Central memory CD4-positive, alpha-beta T cell (primary cell): ENCODE measurements around the gene ADK.
"Not testable (repeated sequence)": the region's sequence is repeated elsewhere in the genome, so short reads cannot be mapped to it uniquely, and the experiment has no call there.

ENCODE experiments used
- DNase-seq: peaks from one replicate; pipeline ENCODE4 v3.0.0; 2022

Gene ADK

DNA sequence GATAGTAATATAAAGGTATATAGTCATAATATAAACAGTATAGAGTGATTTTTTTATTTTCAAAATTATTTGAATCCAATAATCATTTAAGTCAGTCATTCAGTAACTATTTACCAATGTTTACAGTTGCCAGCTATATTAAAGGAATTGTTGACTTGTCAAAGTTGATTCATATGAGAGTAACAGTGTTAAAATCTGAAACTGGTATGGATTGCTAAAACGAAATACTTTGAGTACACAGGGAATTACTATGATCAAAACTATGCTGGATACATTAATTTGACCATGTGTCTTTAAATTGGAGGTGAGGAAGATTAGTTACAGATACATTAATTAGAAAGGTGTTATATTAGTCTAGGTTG lies 282.6 kb downstream of the ADK start:
- DNase-seq: no peak

DNA sequence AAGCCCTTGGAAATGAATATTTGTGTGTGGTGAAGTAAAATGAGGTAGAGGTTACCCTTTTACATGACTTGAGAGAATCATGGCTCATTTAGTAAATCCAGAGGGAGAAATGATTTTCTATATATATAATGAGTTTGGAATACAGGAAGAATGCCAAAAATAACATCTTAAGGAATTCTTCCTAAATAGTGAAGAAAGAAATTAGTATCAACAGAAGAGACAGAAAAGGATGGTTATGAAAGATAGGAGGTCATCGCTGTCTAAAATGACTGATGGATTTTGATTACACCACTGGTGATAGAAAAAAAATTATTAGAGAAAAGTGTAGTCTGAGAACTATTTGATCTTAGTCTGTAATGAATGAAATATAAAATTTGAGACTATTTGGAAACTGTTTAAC lies 283.0 kb downstream of the ADK start:
- DNase-seq: no peak

DNA sequence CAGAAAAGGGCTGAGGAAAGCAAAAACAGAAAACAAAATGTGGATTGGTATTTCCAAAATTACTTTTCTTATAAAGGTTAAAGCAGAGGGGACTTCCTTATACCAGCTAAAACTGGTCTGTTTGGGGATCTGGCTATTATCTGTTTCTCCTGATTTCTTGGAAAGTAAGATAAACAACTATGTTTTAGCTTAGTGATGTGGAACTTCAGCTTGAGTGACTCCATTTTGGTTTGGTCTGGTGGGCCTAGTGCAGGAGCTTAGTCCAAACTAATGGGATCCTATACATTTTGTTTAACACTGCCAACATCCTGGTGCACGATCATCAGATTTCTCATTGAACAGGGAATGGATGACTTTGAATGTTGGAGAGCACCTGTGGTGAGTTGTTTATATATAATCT lies 283.5 kb downstream of the ADK start:
- no peak for DNase-seq

DNA sequence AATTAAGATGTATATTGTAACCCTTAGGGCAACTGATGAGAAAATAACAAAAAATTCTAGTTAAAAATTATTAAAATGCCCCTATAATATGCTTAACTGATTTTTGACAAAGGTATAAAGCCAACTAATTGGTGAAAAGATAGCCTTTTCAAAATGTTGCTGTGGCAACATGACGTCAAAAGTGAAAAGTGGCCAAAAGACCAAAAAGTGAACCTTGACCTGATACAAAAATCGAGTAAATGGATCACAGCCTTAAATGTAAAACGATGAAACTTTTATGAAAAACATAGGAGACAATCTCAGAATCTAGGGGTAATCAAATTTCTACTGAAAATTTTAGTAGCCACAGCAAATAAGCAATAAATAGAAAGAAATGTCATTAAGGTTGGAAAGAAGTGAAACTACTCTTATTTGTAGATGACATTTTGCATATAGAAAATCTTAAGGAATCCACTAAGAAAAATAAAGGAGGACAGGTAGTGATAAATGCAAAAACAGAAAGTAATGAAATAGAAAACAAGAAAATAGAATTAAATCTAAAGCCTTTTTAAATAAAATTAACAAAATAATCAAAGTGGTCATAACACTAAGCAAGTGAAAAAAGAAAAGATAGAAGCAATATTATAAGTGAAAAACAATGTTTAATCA lies 285.6 kb downstream of the ADK start:
- DNase-seq: no peak

DNA sequence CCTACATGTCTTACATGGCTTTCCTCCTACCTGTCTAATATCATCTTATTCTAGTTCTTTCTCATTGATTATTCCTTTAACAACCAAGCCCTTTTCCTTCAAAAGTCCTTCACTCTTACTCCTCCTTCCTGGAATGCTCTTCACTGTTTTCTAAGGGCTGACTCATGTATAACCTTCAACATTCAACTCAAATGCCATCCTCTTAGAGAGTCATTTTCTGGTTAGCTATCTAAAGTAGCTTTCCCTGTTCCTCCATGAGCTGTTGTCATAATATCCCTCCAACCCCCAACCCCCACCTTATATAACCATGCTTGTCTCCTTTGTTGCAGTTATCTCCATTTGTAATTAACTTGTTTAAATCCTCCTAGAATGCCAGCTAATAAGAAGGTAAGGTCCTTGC lies 286.8 kb downstream of the ADK start:
- DNase-seq: no peak

DNA sequence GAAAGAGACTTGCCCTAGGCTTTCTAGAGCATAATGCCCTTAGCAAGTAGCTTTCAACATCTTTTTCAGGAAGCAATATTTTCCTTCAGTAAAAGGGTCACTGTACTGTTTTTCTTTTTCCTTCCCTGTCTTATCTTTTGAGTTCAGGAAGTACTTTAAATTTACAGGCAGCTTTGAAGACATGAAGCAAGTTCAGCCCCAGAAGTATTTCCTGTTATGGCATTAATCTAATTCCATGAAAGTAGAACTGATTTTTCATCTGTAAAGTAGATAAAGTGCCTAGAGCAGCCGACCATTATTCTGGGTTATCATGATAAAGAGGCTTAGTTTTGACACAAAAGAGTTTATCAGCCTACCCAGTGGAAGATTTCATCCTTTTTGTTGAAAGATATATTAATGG lies 288.2 kb downstream of the ADK start:
- DNase-seq: no peak

DNA sequence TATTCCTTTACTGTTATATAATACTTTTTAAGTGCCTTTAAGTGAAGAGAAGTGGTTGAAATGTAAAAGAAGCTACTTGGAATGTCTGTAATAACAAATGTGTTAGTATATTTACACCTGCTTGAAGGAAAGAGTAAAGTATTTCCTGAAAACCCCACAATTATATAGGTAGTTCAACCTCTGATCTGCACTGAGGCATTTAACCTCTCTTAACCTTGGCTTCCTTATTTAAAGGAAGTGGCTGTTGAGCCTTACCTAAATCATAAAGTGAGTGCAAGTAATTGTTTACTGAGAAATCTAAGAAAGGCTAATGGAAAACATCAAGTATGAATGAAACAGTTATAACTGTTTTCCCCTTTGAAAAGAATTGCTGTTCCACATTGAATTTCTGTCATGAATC lies 294.5 kb downstream of the ADK start:
- peak; percentile 3 for DNase-seq

DNA sequence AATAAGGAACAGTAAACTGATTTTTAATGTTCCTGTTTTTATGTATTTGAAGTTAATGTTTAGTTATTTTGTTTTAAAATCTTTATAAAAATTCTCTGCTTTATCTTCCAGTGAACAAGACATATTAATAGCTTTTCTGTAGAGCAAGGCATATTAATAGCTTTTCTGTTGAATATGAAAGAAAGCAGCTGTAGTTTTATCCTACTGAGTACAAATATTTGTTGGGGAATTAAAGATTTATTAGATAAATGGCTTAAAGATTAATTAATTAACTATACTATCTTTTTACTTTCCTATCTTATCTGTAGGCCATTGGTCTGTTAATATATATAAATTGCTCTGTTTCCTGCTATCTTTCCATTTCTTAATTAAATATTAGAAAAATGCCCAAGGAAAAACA lies 299.6 kb downstream of the ADK start:
- DNase-seq: no peak

DNA sequence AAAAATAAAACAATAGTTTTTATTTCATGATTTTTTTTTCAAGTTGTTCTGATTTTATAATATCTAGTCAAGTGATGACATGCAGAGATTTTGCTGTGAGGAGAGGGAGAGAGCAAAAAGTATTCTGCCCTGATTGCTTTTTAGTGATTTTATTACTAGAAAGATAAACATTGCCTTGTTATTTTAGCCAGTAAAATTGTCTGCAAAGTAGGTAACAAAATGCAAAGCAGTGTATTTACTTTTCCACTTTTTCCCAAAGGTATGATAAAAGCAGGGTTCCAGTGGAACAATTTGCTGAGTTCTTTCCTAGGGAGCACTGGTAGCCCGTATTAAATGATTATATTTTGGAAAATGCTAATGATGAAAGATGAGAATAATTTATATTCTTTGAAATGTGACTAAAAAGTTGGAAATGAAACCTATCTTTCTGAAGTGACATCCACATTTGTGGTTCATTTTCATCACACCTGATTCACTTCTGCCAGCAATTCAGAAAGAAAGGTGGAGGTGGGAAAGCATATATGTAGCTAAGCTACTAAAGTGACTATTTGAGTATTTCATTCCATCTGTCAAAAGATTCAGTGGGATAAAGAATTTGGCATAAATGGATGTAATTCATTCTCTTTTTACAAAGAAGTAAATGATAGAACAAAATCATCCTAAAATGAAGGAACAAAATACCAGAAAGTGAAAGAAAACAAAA lies 300.3 kb downstream of the ADK start:
- no peak for DNase-seq

DNA sequence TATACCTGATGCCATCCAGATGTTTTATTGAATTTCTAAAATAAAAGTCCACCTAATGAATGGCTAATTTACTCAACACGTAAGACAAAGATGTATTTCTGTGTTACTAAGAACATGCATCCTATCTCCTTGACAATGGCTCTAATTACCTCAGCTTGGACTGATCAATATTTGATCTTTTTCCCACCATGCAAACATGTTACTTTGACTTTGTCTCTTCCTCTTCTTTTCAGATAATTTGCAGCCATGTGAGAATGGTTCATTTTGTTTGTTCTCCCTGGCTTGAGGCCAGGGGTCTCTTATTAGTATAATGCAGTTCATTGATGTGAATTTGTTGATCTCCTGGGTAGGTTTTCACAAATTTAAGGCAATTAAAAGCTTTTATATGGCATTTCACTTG lies 302.1 kb downstream of the ADK start:
- DNase-seq: no peak

DNA sequence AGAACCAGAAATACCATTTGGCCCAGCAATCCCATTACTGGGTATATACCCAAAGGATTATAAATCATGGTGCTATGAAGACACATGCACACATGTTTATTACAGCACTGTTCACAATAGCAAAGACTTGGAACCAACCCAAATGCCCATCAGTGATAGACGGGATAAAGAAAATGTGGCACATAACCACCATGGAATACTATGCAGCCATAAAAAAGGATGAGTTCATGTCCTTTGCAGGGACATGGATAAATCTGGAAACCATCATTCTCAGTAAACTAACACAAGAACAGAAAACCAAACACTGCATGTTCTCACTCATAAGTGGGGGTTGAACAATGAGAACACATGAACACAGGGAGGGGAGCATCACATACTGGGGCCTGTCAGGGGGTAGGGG lies 306.5 kb downstream of the ADK start:
- not testable (repeated sequence) for DNase-seq

DNA sequence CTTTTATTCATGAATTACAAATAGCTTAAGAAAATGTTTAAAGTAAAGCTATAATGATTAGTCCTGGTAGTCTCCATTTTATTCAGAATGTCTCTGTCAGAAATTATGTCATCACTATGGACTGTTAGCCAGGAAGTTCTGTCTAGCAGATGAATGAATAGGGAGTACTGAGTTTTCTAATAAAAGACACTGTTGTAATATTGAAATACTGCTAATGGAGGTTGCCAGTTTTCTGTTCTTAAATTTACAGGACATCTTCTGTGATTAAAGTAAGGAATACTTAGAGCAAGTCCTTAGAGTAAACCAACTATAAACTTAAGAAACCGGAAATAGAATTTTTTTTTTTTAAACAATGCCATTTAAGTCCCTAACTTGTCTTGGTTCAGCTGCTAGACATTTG lies 309.8 kb downstream of the ADK start:
- DNase-seq: no peak

DNA sequence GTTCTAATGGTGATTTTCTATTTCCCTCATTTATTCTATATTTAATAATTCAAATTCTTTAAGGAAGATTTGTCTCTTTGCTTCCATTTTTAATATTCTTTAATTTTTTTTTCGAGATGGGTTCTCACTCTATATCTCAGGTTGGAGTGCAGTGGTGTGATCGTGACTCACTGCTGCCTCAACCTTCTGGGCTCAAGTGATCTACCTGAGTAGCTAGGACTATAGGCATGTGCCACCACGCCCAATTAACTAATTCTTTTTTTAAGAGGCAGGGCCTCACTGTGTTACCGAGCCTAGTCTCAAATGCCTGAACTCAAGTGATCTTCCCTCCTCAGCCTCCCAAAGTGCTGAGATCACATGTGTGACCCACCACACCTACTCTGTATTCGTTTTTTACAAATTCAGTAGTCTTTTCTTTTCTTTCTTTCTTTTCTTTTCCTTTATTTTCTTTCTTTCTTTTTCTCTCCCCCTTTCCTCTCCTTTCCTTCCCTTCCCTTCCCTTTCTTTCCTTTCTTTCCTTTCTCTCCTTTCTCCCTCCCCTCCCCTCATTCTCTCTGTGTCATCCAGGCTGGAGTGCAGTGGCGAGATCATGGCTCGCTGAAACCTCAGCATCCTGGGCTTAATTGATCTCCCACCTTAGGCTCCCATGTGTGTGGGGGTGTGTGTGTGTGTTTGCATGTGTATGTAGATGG lies 323.1 kb downstream of the ADK start:
- no peak for DNase-seq

DNA sequence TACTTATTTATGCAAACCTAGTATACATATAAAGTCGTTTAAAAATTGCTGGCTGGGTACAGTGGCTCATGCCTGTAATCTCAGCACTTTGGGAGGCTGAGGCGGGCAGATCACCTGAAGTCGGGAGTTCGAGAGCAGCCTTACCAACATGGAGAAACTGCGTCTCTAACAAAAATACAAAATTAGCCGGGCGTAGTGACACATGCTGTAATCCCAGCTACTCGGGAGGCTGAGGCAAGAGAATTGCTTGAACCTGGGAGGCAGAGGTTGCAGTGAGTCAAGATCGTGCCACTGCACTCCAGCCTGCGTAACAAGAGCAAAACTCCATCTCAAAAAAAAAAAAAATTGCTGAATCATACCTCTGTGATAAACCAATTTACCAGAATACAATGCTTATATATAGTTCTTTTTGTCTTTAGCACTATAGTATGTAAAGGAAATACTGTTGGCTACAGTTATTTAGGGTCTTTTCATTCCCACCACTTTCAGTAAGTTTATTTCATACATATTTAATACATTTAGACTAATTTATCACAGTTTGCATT lies 325.2 kb downstream of the ADK start:
- not testable (repeated sequence) for DNase-seq

DNA sequence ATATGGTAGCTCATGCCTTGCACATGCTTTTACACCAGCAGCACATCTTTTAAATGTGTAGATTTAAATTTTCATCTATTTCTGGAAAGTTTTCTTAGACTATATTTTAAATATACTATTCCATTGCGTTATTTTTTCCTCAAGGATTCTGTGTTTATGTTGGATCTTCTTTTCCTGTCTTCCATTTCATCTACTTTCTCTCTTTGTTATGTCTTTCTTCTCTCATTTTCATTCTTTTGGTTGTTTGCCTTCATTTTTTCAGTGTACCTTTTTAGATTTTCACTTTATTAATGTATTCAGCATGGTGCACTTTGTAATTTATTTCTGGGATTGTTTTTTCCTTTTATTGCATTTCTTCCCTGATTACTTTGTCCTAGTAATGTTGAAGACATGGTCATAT lies 329.8 kb downstream of the ADK start:
- DNase-seq: no peak

DNA sequence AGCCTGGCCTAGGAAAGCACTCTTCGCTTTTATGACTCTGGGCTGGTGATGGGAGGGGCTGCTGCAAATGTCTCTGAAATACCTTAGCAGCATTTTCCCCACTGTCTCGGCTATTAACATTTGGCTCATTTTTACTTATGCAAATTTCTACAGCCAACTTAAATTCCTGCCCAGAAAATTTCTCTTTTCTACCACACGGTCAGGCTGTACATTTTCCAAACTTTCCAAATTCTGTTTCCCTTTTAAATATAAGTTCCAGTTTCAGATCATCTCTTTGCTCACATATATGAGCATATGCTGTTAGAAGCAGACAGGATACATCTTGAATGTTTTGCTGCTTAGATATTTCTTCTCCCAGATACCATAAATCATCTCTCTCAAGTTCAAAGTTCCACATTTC lies 332.3 kb downstream of the ADK start:
- no peak for DNase-seq

DNA sequence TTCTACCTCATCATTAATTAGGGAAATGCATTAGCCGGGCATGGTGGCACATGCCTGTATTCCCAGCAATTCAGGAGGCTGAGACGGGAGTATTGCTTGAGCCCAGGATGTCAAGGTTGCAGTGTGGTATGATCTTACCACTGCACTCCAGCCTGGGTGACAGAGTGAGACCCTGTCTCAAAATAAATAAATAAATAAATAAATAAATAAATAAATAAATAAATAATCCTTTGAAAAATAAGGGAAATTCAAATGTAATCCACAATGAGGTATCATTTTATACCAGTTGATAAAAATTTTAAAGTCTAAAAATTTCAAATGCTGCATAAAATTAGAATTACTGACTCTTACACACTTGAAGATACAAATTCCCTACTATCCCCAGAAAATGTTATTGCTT lies 334.3 kb downstream of the ADK start:
- no peak for DNase-seq

DNA sequence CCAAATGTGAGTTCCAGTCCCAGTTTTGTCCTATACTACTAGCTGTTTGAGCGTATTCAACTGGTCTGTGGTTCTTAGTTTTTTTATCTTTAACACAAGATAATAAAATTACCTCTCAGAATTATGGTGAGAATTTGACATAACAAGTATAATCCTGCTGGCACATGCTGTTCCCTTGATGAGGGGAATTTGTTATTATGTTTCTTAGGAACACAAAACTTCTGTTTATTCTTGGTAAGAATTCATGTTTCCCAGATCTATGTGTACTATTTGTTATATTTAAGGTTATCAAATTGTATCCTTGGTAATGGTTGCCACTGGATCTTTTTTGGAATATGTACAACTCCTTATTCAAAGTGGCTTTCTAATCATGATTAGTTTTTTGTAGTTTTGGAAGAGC lies 335.6 kb downstream of the ADK start:
- no peak for DNase-seq

DNA sequence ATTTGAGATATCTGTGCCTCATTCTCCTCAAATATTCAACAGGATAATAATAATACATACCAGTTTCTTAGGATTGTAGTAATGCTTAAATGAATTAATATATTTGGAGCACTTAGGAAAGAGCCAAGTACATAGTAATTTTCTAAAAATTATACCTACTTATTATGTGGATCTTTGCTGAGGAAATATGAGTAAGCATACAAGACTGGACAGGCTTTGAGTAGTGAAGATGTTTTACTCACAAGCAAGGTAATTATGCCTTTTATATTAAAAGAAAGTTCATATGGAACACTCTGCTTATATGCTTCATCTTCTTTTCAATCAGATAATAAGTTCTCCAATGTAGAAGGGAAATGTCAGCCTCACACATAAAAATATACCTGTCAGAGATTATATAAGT lies 337.9 kb downstream of the ADK start:
- DNase-seq: no peak

DNA sequence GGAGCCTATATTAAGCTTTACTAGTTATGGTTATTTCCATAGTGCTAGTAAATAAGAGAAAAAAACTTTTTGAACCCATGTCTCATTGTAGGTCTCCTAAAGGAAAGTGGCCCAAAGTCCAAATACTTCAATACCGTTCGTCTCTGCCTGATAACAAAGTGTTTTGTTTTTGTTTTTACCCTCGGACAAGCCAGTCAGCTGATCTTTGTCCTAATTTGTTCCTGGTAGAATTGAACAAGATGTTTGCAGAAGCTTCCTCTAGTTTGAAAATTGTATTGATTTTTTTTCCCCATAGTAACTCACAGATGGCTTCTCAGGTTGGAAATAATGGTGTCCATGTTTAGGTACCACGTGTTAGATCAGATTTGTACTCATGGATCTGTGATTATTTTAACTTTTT lies 339.5 kb downstream of the ADK start:
- DNase-seq: no peak

DNA sequence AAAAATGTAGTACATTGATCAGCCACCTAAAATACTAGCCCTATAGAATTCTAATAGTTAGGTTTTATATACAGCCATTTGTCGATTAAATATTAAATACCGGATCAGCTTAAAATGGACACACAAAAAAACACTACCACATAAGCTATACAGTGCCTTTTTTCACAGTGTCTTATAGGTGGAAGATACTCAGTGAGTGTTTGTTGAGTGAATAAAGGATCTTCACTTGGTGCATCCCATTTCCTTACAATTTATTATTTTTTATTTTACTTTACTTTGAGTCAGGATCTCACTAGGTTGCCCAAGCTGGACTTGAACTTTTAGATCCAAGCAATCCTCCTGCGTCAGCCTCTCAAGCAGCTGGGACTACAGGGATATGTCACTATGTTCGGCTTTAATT lies 340.0 kb downstream of the ADK start:
- no peak for DNase-seq

DNA sequence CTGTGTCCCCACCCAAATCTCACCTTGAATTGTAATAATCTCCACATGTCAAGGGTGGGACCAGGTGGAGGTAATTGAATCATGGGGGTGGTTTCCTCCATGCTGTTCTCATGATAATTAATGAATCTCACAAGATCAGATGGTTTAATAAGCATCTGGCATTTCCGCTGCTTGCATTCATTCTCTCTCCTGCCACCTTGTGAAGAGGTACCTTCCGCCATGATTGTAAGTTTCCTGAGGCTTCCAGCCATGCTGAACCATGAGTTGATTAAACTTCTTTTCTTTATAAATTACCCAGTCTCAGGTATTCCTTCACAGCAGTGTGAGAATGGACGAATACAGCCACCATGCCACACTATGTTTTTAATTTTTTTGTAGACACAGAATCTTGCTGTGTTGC lies 345.3 kb downstream of the ADK start:
- DNase-seq: not testable (repeated sequence)

DNA sequence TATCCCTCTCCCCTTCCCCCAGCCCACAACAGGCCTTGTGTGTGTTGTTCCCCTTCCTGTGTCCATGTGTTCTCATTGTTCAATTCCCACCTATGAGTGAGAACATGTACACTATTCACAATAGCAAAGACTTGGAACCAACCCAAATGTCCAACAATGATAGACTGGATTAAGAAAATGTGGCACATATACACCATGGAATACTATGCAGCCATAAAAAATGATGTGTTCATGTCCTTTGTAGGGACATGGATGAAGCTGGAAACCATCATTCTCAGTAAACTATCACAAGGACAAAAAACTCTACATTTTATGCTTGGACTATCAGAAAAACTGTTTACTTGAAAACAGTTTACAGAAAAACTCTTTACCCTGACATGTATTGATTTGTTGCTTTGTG lies 347.6 kb downstream of the ADK start:
- DNase-seq: not testable (repeated sequence)

DNA sequence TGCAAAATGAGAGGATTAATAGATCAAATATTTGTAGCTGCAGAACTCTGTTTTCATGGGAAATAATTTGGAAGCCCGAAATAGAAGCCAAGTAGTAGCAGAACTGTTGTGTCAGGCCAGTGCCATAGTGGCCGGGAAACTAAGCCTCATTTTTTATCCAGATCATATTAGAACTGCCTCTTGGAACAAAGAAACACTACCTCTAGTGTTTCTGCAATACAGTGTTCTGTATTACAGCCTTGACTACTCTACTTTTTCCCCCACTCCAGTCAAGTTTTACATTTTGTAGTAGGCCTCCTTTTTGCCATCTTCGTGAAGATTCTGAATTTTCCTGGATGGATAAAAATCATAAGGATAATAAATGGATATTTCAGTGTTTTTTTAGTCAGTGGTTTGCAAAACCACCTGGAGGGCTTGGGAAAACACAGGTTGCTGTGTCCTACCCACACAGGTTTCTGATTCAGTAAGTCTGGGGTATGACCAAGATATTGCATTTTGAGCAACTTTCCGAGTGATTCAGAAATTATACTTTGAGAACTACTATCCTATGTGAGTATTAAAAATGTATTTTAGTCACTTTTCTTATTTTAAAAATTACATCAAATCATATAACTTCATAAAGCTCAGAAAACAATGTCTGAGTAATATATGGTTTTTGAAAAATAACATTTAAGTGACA lies 349.1 kb downstream of the ADK start:
- DNase-seq: no peak
